RPMI8226 (cell line): ENCODE data around the gene RARG.
"Not testable (repeated sequence)": the region's sequence is repeated elsewhere in the genome, so short reads cannot be mapped to it uniquely, and the experiment has no call there.

ENCODE experiments used
- DNase-seq: peaks from one replicate; pipeline ENCODE4 v3.0.0-alpha.2; 2015

Gene RARG

DNA sequence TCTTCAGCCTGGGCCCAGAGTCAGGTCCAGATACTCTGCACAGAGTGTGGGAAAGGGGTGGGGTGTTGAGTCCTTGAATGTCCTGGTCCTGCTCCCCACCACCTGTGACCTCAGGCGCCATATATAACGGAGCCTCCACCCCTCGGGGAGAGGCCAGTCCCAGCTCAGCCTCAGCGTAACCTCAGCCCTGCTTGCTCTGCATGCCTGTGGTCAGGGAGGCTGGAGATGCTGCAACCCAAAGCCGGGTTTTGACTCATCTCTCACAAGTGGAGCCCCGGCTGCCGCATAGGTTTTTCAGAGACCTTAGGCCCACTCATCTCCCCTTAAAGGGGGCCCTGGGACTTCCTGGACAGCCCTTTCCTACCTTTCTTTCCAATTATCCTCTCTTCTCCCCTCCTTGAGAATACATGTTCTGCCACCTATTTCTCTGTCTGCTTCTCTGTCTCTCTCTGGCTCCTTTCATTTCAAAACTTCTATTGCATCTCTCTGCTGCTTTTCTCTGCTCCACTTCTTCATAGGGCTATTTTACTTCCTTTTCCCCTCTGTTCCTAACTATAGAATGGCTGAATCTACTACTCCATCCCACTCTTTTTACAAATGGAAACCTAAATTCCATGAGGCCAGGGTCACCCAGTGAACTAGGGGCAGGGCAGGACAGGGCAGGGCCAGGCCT lies 26.1 kb downstream of the RARG start:
- peak; percentile 95 for DNase-seq

DNA sequence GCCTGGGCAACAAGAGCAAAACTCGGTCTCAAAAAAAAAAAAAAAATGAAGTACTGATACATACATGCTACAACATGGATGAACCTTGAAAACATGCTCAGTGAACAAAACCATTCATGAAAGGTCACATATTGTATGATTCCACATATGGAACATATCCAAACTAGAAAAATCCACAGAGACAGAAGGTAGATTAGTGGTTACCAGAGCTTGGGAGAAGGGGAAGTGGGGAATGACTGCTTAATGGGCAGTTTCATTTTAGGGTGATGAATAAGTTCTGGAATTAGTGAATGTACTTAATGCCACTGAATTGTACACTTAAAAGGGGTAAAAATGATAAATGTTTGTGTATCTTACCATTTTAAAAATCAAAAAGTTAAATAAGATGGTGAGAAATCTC lies 27.7 kb downstream of the RARG start:
- peak; percentile 61 for DNase-seq

DNA sequence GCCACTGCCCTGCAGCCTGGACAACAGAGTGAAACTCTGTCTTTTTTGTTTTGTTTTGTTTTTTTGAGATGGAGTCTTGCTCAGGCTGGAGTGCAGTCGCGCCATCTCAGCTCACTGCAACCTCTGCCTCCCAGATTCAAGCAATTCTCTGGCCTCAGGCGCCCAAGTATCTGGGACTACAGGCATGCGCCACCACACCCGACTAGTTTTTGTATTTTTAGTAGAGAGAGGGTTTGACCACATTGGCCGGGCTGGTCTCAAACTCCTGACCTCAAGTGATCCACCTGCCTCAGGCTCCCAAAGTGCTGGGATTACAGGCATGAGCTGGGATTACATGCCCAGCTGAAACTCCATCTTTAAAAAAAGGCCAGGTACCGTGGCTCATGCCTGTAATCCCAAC lies 29.7 kb downstream of the RARG start:
- not testable (repeated sequence) for DNase-seq

DNA sequence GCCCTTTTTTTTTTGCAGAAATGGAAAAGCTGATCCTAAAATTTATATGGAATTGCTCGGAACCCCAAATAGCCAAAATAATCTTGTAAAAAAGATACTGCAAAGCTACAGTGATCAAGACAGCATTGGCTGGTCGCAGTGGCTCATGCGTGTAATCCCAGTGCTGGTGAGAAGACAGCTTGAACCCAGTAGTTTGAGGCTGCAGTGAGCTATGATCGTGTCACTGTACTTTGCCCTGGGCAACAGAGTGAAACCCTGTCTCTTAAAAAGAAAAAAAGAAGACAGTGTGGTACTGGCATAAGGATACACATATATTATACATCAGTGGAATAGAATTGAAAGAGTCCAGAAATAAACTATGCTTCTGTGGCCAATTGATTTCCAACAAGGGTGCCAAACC lies 30.4 kb downstream of the RARG start:
- DNase-seq, result peak; percentile 49

DNA sequence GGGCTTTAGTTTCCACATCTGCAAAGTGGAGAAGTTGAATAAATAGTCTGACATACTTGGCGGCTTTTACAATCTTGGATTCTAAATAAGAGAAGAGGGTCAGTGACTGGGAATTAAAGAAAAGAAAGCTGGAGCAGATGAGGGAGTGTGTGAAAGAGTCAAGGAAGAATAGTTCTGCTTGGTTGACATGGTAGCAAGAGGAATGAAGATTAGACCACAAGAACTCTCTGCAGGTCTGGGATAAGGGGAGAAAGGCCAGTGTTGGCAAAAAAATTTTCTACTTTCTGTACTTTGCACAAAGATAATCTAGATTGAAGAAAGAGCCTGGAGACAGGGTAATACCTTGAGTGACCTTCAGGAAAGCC lies 30.9 kb downstream of the RARG start:
- peak; percentile 49 for DNase-seq

DNA sequence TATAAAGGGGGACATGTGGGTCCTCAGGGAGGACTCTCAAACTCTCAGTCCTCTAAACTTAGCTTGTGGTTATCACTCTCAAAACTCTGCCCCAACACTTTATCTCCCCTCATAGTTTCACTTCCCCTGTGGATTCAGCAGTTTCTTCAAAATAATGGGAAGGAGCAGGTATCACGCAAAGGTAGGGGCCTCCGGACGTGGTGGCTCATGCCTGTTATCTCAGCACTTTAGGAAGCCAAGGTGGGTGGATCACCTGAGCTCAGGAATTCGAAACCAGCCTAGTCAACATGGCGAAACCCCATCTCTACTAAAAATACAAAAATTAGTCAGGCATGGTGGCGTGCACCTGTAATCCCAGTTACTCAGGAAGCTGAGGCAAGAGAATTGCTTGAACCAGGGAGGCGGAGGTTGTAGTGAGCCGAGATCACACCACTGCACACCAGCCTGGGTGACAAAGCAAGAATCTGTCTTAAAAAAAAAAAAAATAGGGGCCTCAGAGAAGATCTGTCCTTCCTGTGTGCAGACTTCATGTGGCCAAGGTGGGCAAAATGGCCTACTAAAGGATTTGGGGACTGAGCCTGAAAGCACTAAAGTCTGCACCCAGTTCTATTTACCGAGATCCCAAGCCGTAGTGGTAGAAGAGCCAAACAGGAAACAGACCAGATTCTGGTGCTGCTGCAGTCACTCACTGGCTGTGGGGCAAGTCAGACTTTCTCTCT lies 31.4 kb downstream of the RARG start:
- peak; percentile 96 for DNase-seq

DNA sequence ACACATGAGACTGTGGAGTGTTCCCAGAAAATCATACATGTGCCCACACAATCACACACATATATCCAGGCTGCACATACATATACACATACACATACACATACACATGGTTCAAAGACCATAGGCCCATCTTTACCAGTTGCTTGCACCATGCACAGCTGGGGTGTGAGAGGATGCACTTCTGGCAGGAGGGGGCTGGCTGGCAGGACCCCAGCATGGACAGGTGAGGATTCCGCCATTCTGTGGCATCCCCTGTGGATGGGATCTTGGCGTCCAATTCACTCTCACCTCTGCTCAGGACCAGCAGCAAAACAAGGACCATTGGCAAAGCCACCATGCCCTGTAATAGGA lies 31.9 kb downstream of the RARG start:
- DNase-seq, result no peak

DNA sequence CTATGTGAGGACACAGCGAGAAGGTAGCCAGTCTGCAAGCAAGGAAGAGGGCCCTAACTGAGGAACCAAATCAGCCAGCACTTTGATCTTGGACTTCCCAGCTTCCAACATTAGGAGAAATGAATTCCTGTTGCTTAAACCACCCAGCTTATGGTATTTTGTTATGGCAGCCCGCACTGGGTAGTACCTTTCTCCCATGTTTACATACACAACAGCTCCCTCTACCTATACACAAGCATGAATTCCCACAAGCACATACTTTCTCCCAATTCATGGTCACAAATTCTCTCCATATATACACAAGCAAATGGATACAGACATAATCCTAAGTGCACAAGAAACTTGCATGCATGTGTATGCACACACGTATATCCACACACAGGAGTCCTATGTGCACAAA lies 32.3 kb downstream of the RARG start:
- DNase-seq, result no peak

DNA sequence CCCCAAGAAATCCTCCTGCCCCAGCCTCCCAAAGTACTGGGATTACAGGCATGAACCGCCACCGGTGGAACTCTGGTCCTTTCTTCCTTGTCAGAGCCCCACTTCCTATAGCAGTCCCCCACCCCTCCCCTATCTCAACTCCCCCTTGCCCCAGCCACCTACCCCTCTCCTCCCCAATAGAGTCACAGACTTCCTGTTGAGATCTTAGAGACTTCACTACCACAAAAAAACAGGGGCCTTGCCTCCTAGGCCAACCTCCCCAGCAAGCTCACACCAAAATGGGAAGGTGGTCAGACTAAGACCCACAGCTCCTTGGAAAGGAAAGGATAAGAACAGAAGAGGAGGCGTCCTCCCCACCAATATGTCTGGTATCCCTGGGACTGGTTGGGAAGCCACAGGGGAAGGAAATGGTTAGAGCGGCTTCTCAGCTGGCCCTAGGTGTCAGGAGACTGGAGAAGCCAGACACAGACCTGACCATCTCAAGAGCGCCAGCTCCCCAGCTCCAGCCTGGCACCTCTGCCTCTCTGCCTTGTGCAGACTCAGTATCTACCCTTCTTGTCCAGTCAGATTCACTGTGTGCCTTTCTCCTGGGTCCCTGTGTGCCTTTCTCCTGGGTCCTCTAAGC lies 33.4 kb downstream of the RARG start:
- DNase-seq, result no peak

DNA sequence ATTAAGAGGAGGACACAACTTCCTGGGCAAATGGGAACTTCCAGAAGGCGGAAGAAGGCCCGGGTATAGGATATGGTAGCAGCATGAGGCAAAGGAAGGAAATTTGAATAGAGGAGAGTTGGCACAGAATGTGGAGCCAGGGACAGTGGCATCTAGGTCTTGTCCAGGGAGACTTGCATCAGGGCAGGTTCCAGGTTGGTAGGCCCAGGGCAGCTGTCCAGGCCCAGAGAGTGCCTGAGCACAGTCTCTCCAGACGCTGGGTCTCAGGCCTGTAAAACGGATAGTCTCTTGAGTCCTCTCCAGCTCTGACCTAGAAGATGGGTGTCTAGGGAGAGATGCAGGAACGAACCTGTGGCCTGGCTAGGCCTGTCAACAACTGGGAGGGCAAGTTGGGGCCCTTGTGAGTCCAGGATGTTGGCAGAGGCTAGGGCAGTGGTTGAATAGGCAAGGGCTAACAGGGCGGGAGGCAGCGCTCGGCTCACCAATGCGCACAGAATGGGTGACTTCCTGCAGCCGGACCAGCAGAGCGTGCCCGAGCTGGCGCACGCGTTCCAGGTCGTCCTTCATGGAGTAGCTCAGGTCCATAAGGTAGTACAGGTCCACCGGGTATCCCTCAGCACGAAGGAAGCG lies 34.9 kb downstream of the RARG start:
- DNase-seq, result no peak

DNA sequence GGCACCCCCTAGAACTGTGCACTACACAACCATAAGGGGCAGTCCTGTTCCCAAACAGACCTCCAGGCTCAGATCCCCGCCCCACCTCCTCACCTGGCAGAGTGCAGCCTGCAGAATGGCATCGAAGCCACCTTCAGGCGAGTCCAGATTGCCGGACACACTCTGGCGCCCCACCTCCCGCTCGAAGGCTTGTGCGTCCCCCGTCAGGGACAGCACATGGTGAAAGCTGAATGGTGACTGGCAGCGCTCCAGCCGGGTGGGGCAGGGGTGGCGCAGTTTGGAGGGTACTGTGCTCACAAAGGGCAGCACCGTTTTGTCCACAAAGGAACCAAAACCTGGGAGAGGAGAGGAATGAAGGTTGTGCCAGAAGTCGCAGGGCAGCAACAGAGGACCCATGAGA lies 35.5 kb downstream of the RARG start:
- DNase-seq, result peak; percentile 57

DNA sequence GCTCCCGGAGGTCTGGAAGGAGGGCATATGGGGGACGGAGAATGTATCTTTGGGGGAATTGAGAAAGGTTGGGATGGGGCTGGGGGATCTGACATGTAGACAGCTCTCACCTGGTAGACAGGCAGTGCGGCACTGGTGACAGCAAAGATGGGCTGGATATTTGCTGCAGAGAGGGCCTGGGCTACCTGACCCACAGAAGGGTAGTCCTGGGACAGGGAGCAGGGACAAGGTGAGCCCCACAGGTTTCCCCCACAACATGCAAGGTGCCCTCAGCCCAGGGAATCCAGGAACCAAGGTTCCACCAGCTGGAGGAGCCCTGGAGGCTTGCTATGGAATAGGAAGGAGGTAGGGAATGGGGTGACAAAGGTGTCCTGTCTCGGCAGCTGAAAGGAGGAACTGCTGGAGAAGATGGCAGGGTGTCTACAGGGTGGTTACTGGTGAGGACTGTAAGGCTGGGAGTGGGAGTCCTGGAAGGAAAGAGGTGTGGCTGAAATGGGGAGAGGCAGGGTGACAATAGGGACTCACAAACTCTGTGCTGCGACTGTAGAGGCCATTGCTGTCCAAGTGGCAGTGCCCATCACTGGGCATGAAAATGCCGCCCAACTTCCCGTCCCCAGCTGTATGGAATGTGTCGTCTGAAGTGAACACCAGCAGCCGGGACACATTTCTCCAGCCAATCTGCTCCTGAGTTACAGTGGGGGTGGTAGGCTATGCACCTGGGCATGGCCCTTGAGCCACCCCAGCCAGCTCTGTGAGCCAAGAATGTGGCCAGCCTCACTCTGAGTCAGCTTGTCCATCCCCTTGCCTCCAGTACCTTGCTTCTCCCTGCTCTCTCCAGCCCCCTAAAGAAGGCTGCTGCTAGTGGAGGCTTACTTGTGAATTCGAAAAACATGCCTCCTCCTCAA lies 36.2 kb downstream of the RARG start:
- DNase-seq, result no peak

DNA sequence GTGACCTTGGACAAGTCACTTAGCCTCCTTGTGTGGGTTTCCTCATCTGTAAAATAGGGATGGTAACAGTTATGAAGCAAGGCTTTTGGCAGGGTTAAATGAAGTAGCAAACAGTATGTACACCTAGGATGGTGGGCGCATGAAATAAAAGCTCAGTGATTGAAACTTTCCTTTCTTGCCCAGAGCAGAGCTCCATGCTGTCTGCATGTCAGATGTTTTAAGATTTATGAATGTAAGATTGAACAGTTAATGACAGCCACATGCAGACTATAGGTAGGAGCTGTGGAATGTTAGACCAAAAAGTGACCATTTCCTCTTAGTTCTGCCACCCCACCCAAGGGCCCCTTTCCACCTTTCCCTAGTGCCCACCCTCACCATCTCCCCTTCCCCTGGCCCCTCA lies 37.0 kb downstream of the RARG start:
- no peak for DNase-seq

DNA sequence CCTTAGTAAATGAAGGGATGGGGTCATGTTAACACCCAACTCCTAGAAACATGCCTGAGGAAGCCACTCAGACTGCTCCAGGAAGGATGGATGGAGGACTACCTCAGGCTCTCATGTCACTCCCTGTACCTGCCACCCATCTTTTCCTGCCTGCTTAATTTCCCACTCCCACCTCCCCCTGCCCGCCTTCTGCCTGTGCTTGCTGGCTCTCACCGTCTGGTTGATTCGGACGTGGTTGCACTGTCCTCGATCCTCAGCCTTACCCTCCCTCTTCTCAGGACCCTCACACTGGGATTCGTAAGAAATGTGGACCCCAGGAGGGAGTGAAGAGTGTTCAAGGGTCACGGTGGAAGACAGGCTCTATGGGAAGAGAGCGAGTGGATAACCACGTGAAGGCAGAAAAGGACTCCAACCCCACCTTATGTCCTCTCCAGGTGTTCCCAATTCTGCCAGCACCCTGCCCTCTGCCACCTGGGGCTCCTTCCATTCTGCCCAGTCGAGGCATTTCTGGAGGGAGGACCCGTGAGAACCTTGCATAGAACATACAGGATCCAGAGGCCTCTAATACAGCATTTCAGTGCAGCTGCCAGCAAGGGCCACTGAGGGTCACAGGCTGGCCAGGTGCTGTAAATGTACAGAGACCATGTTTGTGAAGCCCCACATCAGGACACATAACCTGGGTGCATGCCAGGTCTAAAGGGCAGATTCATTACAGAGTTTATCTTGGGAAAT lies 37.9 kb downstream of the RARG start:
- no peak for DNase-seq

DNA sequence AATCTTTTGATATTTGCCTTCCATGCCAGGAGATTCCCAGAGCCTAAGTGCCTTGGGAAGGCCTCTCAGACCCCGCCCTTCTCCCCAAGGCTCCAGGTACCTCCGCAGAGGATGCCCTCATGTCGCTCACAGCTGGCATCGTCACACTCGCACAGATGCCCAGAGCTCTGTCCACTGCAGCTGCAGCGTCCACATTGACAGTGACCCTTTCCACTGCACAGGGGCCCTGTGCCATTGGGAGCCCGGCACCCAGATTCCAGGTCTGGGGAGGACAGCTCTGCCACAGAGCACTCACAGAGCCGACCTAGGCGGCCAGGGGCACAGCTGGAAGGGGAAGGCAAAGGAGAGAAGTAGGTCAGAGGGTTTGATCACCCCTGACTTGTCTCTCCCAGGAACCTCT lies 39.0 kb downstream of the RARG start:
- no peak for DNase-seq

DNA sequence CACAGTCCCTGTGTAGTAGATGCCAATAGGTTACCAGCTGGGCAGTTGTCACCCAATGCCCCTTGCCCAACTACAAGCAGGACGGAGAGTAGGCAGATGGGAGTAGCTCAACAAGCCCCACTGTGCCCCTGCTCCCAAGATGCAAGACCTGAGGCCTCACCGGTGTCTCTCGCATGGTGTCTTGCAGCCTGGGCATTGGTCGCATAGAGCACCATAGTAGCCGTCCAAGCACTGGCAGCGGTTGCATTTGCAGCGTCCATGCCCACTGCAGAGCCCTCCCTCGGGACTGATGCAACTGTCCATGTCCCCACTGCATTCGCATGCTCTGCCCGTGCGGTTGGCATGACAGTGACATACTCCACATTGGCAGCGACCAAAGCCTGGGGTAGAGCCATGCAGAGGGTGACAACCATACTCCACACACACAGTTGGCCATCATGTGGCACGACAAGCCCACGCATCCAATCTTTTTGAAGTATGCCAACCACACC lies 39.4 kb downstream of the RARG start:
- DNase-seq, result no peak

DNA sequence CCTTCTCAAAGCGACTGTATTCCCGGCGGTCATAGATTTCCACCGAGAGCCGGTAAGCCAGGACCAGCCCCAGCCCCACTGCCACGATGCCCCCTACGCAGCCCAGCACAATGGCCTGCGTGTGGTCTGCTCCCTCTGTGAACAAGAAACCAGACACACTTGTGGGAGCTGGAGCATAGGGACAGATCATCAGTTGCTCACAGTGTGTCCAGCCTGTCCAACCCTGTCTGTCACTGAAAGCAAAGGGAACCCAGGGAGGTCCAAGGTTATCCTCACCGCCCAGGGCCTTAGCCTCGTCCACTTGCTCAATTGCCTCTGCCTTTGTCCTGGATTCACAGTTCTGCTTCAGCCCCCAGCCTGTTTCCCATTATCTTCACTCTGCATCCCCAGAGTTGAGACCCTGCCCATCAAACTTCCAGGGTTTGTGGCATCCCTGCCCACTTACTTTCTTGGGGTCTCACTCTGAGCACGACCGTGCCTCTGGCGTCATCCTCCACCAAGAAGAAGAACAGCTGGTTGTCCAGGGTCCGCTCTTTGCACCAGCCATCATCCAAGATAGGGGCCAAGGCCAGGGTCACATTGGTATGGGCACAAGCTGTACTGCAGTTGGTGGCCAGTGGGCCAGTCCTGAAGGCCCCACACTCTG lies 40.0 kb downstream of the RARG start:
- no peak for DNase-seq

DNA sequence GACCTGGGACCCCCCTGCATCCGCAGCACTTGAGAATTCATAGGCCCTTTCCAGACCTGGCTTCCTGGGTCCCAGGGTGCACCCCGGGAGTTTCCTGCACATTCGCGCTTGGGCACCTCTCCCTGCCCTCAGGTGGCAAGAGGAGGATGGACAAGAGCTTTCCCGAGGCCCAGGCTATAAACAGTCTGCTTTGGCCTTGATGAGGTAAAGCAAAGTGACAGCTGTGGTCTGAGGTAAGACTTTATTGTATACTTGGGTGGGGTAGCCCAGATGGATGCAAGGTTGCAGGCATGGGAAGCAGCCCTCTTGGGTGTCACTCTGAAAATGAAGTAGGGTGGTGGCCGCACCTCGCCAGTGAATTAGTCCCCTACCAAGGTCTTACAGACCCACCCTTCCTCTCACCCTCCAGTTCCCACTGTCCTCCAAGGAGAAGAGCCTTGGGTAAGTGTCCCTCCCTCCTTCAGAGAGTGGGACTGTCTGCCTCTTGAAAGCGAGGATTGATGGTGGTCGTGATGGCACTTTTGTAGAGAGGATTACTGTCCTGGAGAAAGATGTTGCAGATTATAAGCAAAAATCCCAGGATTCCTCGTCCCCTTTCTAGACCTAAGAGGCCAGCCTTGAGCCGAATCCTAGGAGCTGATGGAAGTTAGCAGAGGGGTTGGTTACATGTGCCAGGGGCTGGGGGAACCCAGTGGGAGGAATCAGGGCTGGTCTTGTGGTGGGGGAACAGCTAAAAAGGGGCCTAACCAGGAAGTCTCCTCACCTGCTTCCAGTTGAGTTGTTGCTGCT lies 40.7 kb downstream of the RARG start:
- DNase-seq, result no peak

DNA sequence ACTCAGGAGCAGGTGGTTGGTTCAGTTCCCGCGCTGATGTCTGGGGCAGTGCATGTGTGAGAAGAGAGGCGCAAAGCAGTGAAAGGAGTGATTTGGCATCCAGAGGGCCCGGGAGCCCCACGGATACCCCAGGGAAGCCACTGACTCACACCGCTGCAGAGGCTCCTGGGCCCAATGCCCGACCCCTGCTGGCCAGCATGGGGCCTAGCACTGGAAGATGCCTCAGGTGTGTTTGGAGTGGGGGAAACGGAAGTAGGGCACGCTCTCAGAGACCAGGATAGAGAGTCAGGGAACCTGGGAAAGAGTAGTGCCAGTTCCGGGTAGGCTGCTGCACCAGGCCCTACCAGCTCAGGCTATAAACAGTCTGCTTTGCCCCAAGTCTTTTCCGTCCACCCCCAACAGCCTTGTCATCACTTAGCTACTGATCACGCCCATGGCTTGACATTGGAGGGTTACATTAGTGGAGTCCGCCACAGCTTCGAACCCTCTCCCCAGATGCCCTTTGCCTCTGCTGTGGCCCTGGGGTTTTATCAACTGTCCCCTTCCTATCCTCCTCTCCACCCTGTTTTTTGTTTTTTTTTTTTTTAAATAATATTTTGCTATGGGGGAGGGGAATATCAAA lies 41.8 kb downstream of the RARG start:
- peak; percentile 83 for DNase-seq
